ENCODE measurements around the gene UBE2H.

DNA sequence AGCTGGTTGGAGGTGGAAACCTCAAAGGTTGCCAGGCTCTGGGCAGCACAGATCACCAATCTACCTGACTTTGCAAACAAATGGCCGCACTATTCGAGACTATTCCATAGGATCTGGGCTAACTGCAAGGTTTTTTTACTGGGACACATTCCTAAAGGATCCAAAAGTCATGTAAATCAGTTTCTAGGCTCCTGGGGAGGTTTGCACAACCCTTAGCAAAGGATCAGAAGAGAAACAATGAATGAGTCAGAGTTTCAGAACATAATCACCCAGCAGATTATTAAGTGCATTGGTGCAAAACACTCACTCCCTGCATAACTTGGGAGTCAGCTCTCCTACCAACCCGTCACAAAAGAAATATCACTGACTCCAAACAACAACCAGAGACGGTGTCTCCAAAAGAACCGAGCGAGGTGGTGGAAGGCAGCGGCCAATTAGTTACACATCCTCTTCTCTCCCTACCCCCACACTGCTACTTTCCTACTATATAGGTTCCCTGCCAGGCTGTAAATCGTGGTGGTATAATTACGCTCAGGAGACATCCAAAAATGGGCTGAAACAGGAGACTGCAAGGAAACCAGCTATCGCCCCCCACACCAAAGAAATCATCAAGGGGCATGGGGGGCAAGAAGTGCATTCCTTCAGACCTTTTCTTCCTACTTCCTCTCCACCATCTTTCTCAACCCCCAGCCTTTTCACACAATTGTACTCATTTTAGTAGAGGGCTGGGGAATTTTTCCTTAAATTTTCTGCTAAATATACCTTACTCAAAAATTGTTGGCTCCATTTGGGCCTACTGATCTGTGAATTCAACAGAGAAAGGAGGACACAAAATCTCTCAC lies 3.2 kb downstream of the UBE2H start:
- TF ChIP-seq, protein P1, sequence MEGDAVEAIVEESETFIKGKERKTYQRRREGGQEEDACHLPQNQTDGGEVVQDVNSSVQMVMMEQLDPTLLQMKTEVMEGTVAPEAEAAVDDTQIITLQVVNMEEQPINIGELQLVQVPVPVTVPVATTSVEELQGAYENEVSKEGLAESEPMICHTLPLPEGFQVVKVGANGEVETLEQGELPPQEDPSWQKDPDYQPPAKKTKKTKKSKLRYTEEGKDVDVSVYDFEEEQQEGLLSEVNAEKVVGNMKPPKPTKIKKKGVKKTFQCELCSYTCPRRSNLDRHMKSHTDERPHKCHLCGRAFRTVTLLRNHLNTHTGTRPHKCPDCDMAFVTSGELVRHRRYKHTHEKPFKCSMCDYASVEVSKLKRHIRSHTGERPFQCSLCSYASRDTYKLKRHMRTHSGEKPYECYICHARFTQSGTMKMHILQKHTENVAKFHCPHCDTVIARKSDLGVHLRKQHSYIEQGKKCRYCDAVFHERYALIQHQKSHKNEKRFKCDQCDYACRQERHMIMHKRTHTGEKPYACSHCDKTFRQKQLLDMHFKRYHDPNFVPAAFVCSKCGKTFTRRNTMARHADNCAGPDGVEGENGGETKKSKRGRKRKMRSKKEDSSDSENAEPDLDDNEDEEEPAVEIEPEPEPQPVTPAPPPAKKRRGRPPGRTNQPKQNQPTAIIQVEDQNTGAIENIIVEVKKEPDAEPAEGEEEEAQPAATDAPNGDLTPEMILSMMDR (IDR thresholded peaks at IDR 0.05) = no peak
- TF ChIP-seq POLR2A (IDR thresholded peaks at IDR 0.05) = no peak
- TF ChIP-seq POLR2AphosphoS5 (IDR thresholded peaks at IDR 0.05) = peak in 2 of 3 donors; percentile 56 to 64
- no peak for TF ChIP-seq EP300 (IDR thresholded peaks at IDR 0.05; ENCODE audit: low read depth)
